Measurements from ENCODE around the gene L1CAM.

GRCh38 chrX:153828723-153829548, 57.0 kb downstream of the L1CAM start:
- TF ChIP-seq, protein P1, sequence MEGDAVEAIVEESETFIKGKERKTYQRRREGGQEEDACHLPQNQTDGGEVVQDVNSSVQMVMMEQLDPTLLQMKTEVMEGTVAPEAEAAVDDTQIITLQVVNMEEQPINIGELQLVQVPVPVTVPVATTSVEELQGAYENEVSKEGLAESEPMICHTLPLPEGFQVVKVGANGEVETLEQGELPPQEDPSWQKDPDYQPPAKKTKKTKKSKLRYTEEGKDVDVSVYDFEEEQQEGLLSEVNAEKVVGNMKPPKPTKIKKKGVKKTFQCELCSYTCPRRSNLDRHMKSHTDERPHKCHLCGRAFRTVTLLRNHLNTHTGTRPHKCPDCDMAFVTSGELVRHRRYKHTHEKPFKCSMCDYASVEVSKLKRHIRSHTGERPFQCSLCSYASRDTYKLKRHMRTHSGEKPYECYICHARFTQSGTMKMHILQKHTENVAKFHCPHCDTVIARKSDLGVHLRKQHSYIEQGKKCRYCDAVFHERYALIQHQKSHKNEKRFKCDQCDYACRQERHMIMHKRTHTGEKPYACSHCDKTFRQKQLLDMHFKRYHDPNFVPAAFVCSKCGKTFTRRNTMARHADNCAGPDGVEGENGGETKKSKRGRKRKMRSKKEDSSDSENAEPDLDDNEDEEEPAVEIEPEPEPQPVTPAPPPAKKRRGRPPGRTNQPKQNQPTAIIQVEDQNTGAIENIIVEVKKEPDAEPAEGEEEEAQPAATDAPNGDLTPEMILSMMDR (IDR thresholded peaks at IDR 0.05), result no peak
- TF ChIP-seq ZFX (IDR thresholded peaks at IDR 0.05; ENCODE audit: borderline replicate concordance), result no peak

Data from 22Rv1 (cell line).